Osteocyte (in vitro differentiated cells): ENCODE results near the gene KANK3. TPM values are rescaled to one million over a fixed set of nuclear protein-coding genes. Genes with fewer than 3 reads are reported as not detected.
"Not testable (repeated sequence)": the region's sequence is repeated elsewhere in the genome, so short reads cannot be mapped to it uniquely, and the experiment has no call there.

Experiments used
- DNase-seq: peaks from one replicate; pipeline ENCODE4 v3.0.0; 2021; ENCODE audit warnings: mixed read lengths; ENCODE audit not compliant: unreplicated experiment; ENCODE audit errors: extremely low spot score
- H3K27ac Mint-ChIP-seq: one replicate; pipeline ENCODE4 v1.8.0; 2021; ENCODE audit warnings: mild to moderate bottlenecking, mixed read lengths; ENCODE audit not compliant: unreplicated experiment
- H3K27me3 Mint-ChIP-seq: one replicate; pipeline ENCODE4 v1.8.0; 2021; ENCODE audit warnings: mixed read lengths; ENCODE audit not compliant: unreplicated experiment
- H3K36me3 Mint-ChIP-seq: one replicate; pipeline ENCODE4 v1.8.0; 2021; ENCODE audit warnings: mixed read lengths; ENCODE audit not compliant: unreplicated experiment
- H3K4me1 Mint-ChIP-seq: one replicate; pipeline ENCODE4 v1.8.0; 2021; ENCODE audit warnings: mixed read lengths; ENCODE audit not compliant: unreplicated experiment
- H3K4me3 Mint-ChIP-seq: one replicate; pipeline ENCODE4 v1.8.0; 2021; ENCODE audit warnings: mild to moderate bottlenecking, moderate library complexity, mixed read lengths; ENCODE audit not compliant: unreplicated experiment
- H3K9me3 Mint-ChIP-seq: one replicate; pipeline ENCODE4 v1.8.0; 2021; ENCODE audit warnings: mixed read lengths; ENCODE audit not compliant: unreplicated experiment
- CTCF ChIP-seq: fragments of 200-600 bp; sonication (generic); IDR thresholded peaks from 2 replicates; pipeline ENCODE4 v1.5.0; 2021; ENCODE audit warnings: antibody characterized with exemption, mild to moderate bottlenecking, moderate library complexity
- total RNA-seq: library from RNA; stranded (reverse); gene quantifications from 2 replicates; pipeline ENCODE4 v1.2.1, GENCODE V29; 2021

The KANK3 gene
- total RNA-seq, 1 donor from 2014 or later: 0.30 TPM

- Mint-ChIP-seq H3K36me3 (no peaks in the 10 kb centered on the region), H3K9me3 (no peaks in the 10 kb centered on the region), H3K4me3 (peak overlapping the region; percentile 57), H3K27me3 (peaks cover 36% of the 10 kb centered on the region), H3K27ac (no peak overlapping the region), H3K4me1 (peaks cover 14% of the 10 kb centered on the region)
- TF ChIP-seq CTCF: no peak
- DNase-seq: no peak
Observed at GRCh38 chr19:8343483-8343844, 402 bp upstream of the KANK3 start.

DNA sequence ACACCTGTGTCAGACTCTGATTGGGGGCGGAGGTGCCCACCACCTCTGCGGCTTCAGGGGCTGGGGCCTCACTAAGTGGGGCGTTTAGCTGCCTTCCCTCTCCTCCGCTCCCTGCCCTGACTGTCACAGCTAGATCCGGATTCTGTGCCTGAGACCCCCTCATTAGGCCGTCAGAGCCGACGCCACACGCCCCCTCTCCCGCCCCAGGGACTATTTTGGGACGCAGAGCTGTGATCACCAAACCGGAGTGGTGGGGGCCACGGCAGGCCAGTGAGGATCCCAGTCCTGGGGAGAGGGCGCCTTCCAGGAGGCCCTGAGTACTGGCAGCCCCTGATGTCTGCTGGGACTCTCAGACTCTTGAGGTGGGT, 762 bp downstream of the KANK3 start:
- Mint-ChIP-seq H3K4me1 (peaks cover 9% of the 10 kb centered on the region), H3K27ac (no peak overlapping the region), H3K27me3 (peaks cover 45% of the 10 kb centered on the region), H3K4me3 (no peak overlapping the region), H3K9me3 (no peaks in the 10 kb centered on the region), H3K36me3 (no peaks in the 10 kb centered on the region)
- no peak for TF ChIP-seq CTCF
- no peak for DNase-seq

GRCh38 chr19:8341504-8341903, 1.6 kb downstream of the KANK3 start:
- H3K9me3 Mint-ChIP-seq, H3K27ac Mint-ChIP-seq, H3K36me3 Mint-ChIP-seq, DNase-seq, H3K4me3 Mint-ChIP-seq, H3K4me1 Mint-ChIP-seq: not testable (repeated sequence)
- H3K27me3 Mint-ChIP-seq: peaks cover 49% of the 10 kb centered on the region

GRCh38 chr19:8340341-8341096, 2.5 kb downstream of the KANK3 start:
- no peaks in the 10 kb centered on the region for H3K36me3 Mint-ChIP-seq
- H3K9me3 Mint-ChIP-seq: no peaks in the 10 kb centered on the region
- no peak for TF ChIP-seq CTCF
- peaks cover 56% of the 10 kb centered on the region for H3K27me3 Mint-ChIP-seq
- peaks cover 9% of the 10 kb centered on the region for H3K4me1 Mint-ChIP-seq
- H3K4me3 Mint-ChIP-seq: no peak overlapping the region
- no peak for DNase-seq
- H3K27ac Mint-ChIP-seq: no peak overlapping the region

- no peak for DNase-seq
- no peaks in the 10 kb centered on the region for H3K9me3 Mint-ChIP-seq
- H3K27ac Mint-ChIP-seq: no peak overlapping the region
- H3K27me3 Mint-ChIP-seq: peaks cover 57% of the 10 kb centered on the region
- H3K36me3 Mint-ChIP-seq: no peaks in the 10 kb centered on the region
- H3K4me3 Mint-ChIP-seq: no peak overlapping the region
- peaks cover 9% of the 10 kb centered on the region for H3K4me1 Mint-ChIP-seq
- TF ChIP-seq CTCF: no peak
Observed at GRCh38 chr19:8338835-8339234, 4.2 kb downstream of the KANK3 start.

- H3K4me3 Mint-ChIP-seq: no peak overlapping the region
- H3K27ac Mint-ChIP-seq: no peak overlapping the region
- H3K4me1 Mint-ChIP-seq: peaks cover 7% of the 10 kb centered on the region
- DNase-seq: no peak
- no peaks in the 10 kb centered on the region for H3K9me3 Mint-ChIP-seq
- H3K36me3 Mint-ChIP-seq: no peaks in the 10 kb centered on the region
- peaks cover 58% of the 10 kb centered on the region for H3K27me3 Mint-ChIP-seq
- TF ChIP-seq CTCF: no peak
Observed at GRCh38 chr19:8337728-8338127, 5.3 kb downstream of the KANK3 start.
